ENCODE measurements around the gene NME4.
A peak's percentile ranks its signal among the peaks of the same experiment; 100 is the strongest.

NME4 gene

GRCh38 chr16:396605-397004, 394 bp upstream of the NME4 start (continued):
- TF ChIP-seq ZNF274 (IDR thresholded peaks at IDR 0.05; ENCODE audit: low read length) (no peak), ZNF274 (tag by site-specific recombination; IDR thresholded peaks at IDR 0.05; ENCODE audit: borderline replicate concordance) (no peak), ZBTB7A (tag by site-specific recombination; IDR thresholded peaks at IDR 0.05; ENCODE audit: low read depth) (peak; percentile 80; the same call in 1 of the 2 replicates), ZNF426 (tag by site-specific recombination; IDR thresholded peaks at IDR 0.05) (no peak), TSHZ1 (tag by site-specific recombination; IDR thresholded peaks at IDR 0.05; ENCODE audit: borderline replicate concordance) (no peak), ZSCAN23 (tag by site-specific recombination; IDR thresholded peaks at IDR 0.05) (no peak; the same call in 1 of the 2 replicates), YY2 (tag by site-specific recombination; IDR thresholded peaks at IDR 0.05) (no peak), ZBTB44 (tag by site-specific recombination; IDR thresholded peaks at IDR 0.05) (no peak), ZNF530 (tag by site-specific recombination; IDR thresholded peaks at IDR 0.05; ENCODE audit: low read depth) (no peak), ZNF514 (tag by site-specific recombination; IDR thresholded peaks at IDR 0.05) (no peak), ZNF350 (tag by site-specific recombination; IDR thresholded peaks at IDR 0.05) (no peak), ZNF214 (tag by site-specific recombination; IDR thresholded peaks at IDR 0.05; ENCODE audit: borderline replicate concordance) (no peak), ZNF76 (tag by site-specific recombination; IDR thresholded peaks at IDR 0.05; ENCODE audit: borderline replicate concordance, low read depth) (no peak), SCRT1 (tag by site-specific recombination; IDR thresholded peaks at IDR 0.05; ENCODE audit: borderline replicate concordance) (no peak), ZNF223 (tag by site-specific recombination; IDR thresholded peaks at IDR 0.05) (peak; percentile 83), IKZF3 (tag by site-specific recombination; IDR thresholded peaks at IDR 0.05) (peak; percentile 57; the same call in 1 of the 2 replicates), ZNF624 (tag by site-specific recombination; IDR thresholded peaks at IDR 0.05) (no peak), ZNF366 (tag by site-specific recombination; conservative IDR thresholded peaks at IDR 0.05) (no peak), GLIS1 (tag by site-specific recombination; IDR thresholded peaks at IDR 0.05) (peak; percentile 22; the same call in 1 of the 2 replicates), ZNF133 (tag by site-specific recombination; IDR thresholded peaks at IDR 0.05) (no peak), INSM2 (tag by site-specific recombination; IDR thresholded peaks at IDR 0.05) (peak; percentile 29; the same call in 1 of the 2 replicates), ZBTB6 (tag by site-specific recombination; IDR thresholded peaks at IDR 0.05) (peak; percentile 45; the same call in 1 of the 2 replicates), ZNF623 (tag by site-specific recombination; IDR thresholded peaks at IDR 0.05) (no peak), ZNF221 (tag by site-specific recombination; IDR thresholded peaks at IDR 0.05; ENCODE audit: borderline replicate concordance) (no peak), HOXA7 (CRISPR knock-in tag; IDR thresholded peaks at IDR 0.05; ENCODE audit: borderline replicate concordance) (no peak), PRDM6 (tag by site-specific recombination; IDR thresholded peaks at IDR 0.05) (no peak), ZNF248 (tag by site-specific recombination; IDR thresholded peaks at IDR 0.05) (no peak), ZNF768 (tag by site-specific recombination; IDR thresholded peaks at IDR 0.05) (peak; percentile 67; the same call in 1 of the 2 replicates), ZNF16 (tag by site-specific recombination; IDR thresholded peaks at IDR 0.05; ENCODE audit: low read depth) (no peak), GLI4 (tag by site-specific recombination; IDR thresholded peaks at IDR 0.05) (no peak), ZBTB26 (tag by site-specific recombination; optimal IDR thresholded peaks at IDR 0.05) (peak; percentile 30)
